HG03354 (cell line): ENCODE measurements around the gene CC2D1B.
"Not testable (repeated sequence)": the region's sequence is repeated elsewhere in the genome, so short reads cannot be mapped to it uniquely, and the experiment has no call there.

Source experiments
- ATAC-seq: cut with Tn5 transposase; IDR thresholded peaks from one replicate; pipeline ENCODE4 v1.9.1; 2021; ENCODE audit warnings: mild to moderate bottlenecking; ENCODE audit not compliant: unreplicated experiment, poor library complexity, severe bottlenecking

The CC2D1B gene, protein sequence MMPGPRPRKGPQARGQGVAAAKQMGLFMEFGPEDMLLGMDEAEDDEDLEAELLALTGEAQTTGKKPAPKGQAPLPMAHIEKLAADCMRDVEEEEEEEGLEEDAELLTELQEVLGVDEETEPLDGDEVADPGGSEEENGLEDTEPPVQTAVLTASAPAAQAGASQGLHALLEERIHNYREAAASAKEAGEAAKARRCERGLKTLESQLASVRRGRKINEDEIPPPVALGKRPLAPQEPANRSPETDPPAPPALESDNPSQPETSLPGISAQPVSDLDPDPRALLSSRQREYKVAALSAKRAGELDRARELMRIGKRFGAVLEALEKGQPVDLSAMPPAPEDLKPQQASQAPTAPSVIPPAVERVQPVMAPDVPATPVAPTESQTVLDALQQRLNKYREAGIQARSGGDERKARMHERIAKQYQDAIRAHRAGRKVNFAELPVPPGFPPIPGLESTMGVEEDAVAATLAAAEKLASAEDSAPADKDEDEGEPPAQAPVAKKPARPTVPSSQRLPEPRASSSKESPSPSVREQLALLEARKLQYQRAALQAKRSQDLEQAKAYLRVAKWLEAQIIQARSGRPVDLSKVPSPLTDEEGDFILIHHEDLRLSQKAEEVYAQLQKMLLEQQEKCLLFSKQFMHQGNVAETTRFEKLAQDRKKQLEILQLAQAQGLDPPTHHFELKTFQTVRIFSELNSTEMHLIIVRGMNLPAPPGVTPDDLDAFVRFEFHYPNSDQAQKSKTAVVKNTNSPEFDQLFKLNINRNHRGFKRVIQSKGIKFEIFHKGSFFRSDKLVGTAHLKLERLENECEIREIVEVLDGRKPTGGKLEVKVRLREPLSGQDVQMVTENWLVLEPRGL

DNA sequence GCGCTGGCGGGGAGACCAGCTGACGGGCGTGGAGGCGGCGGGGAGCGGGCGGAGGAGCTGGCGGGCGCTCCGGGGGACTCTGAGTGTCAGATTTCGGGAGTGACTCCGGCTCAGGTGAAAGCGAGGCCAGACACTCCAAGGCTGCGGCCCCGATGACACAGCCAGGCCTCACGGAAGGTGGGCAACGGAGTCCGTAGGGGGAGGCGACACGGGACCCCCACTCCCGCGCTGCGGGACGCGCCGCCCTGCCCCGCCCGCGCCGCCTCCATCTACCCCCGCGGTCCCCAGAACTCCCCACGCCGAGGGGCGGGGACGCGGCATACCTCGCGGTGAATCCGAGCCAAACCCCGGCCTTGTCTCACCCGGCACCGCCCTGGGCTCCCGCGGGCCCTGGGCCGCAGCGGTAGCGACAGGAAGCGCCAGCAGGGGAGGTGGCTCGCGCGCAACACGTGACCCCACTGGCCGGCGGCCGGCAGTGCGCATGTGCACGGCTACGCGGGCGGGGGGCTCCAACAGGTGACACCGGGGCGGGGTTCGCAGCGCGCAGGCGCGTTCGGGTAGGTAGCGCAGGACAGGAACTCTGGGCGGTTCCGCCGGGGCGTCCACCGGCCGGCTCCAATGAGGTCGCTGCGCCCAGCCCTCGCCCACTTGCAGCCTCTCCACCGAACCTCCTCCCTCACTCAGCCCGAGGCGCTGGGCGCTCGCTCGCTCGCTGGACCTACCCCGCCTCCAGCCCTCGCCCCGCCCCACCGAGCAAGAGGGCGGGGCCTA lies at the start of gene CC2D1B:
CC2D1B (minus strand) TSS at position 460 of the 771 bp plus-strand sequence. CDS start 1,585 bp downstream, outside the sequence.
- peak; percentile 93 for ATAC-seq

DNA sequence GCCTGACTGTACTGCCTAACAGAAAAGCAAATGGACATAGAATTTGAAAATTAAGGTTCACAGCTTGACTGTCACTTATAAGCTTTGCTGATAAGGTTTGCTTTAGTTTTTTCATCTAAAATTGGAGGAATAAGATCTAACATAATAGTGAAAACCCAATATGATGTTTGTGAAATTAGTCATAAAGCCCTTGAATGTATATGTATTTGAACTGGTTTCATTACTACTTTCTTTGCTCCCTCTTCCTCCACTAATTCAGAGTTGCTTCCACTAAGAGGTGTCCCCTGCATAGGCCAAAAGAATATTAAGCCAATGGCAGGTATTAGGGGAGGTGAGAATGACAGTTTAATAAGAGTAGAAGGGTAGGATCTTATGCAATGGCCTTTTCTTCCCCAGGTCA lies 48.9 kb upstream of the CC2D1B start:
- ATAC-seq = no peak

DNA sequence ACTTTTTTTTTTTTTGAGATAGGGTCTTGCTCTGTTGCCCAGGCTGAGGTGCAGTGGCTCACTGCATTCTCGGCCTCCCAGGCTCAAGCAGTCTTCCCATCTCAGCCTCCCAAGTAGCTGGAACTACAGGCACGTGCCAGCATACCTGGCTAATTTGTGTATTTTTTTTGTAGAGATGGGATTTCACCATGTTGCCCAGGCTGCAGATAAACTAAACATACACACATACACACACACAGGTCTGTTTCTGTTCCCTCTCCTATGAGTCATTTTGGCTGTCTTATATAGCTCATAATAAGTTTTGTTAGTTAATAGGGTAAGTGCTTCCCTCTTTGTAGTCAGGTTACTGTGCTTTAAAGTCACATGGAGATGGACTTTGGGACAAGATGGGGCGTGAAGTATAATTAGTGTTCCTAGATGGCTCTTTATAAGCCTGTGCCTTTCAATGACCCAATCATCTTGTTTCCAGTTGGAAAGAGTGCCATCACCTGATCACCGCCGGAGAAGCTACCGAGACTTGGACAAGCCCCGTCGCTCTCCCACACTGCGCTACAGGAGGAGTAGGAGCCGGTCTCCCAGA lies 47.5 kb upstream of the CC2D1B start:
- ATAC-seq = no peak

DNA sequence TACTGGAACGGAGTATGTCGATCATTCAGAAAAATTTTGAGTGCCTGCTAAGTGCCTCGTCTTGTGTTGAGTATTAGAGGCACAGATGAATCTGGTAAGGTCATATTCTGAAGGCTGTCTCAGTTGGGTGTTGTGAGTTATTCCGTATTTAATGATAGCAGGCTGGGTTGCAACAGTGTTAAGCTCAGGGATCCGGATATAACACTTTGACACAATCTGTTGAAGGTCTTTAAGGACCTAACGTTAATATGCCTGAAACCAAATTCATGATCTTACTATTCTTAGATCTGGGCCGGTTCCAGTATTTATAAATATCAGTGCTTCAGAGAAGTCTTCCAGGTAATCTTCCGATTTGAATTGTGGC lies 39.0 kb upstream of the CC2D1B start:
- ATAC-seq = no peak

DNA sequence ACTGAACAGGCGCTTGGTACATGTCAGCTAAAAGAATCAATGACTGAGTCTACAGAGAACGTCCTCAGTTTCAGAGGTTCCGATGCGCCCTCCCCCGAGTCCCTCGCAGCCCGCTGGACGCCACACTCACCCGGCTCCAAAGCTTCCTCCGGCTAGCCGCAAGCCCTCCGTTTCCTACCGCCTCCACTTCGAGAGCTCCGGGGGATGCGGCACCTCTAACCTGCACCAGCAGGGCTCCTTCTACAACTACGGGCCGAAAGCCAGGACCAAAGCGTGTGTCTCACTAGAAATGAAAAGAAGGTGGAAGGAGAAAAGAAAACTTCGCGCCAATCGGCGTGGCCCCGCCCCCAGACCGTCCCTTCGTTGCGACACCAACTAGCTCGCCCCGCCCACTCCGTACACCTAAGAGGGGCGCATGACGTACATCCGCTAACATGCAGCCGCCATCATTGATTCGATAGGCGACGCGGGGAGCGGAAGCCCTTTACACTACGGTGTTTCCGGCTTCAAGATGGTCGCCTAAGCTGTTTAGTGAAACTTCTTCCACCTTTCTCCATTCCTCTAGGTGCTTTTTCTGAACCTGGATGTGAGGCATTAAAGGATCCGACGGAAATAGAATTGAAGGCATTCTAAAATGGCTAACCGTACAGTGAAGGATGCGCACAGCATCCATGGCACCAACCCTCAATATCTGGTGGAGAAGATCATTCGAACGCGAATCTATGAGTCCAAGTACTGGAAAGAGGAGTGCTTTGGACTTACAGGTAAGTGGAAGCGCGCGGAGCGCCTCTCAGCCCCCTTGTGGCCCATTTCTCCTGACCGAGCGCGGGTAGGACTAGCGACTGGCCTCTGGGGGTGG lies 38.3 kb upstream of the CC2D1B start, which contains the start of the genes ORC1 and PRPF38A:
ORC1 (minus strand) TSS at position 308 of the 859 bp plus-strand sequence. CDS start 2,200 bp downstream, outside the sequence.
PRPF38A (plus strand) TSS at position 487 of the 859 bp plus-strand sequence; CDS start at position 635, 148 bp downstream.
- ATAC-seq = peak; percentile 95

DNA sequence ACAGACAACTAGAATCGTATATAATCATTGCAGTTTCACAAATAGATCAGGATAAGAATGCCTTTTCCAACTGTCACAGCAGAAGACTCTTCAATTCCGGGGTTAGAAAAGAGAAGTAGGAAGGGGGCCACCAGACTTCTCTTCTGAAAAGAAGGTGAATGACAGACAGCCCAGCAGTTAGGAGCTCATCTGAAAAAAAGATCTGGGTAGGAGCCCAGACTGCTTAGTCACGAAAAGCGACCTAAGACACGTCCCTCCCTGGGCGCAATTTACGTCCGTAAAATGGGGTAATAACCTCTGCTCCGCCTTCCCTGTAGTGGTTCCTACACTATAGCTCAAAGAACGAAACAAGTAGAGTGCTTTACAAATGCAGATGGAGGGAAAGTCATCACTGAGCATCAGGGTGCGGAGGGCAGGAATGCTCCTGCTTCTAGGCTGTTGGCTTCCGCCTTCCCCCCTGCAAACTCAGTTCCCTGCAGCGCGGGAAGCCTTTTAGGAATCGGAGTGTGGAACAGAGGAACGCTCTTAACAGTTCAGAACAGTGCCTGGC lies 37.6 kb upstream of the CC2D1B start:
- ATAC-seq = peak; percentile 36

DNA sequence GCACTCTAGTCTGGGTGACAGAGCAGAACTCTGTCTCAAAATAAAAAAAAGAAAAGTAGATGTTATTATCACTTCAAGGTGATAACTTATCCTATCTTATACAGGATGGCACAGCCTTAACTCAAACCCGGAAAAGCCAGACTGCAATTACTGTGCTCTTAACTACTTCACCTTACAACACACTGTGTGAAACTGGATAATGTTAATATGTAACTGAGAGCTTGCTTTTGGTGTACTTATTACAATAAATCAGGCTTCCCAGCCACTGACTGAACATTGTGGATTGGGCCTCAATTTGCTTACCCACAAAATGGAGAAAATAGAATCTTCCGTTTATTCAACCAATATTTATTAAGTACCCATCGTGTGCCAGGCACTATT lies 36.8 kb upstream of the CC2D1B start:
- no peak for ATAC-seq

DNA sequence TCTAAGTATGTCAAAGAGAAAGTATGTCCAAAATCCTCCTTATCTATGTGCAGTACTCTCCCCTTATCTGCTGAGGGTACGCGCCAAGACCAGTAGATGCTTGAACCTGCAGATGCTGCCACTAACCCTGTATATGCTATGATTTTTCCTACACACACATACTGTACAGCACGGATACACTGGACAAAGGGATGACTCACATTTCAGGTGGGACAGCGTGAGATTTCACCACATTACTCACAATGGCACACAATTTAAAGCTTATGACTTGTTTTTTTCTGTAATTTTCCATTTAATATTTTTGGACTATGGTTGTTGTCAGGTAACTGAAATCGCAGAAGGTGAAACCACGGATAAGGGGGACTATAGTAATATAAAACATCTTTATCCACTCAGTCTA lies 34.1 kb upstream of the CC2D1B start:
- ATAC-seq = no peak

DNA sequence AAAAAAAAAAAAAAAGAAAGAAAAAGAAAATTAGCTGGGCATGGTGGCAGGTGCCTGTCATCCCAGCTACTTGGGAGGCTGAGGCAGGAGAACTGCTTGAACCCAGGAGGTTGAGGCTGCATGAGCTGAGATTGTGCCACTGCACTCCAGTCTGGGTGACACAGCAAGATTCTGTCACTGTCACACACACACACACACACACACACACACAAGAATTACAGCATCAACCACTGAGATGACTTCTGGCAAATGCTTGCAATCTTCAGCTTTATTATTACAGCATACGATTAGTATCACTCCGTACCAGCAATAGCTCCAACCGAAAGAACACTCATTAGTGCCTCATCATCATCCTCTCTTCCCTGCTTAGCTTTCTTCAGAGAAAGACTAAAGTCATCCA lies 33.6 kb upstream of the CC2D1B start:
- no peak for ATAC-seq

DNA sequence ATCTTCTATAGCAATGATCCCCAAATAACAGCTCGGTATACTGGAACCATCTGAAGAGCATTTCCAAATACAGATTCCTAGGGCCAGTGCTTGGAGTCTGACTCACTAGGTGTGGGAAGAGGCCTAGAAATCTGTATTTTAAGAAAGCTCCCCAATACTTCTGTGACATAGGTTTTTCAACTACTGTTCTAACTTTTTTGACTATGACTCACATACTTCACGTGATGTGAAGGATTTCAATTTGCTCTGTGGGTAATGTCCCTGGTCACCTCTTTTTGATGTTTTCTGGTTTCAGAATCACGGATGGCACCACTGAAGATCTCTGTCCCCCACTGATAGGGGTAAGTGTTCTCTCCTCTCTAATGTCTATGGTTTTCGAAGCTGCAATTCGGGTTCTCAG lies 27.2 kb upstream of the CC2D1B start:
- no peak for ATAC-seq

DNA sequence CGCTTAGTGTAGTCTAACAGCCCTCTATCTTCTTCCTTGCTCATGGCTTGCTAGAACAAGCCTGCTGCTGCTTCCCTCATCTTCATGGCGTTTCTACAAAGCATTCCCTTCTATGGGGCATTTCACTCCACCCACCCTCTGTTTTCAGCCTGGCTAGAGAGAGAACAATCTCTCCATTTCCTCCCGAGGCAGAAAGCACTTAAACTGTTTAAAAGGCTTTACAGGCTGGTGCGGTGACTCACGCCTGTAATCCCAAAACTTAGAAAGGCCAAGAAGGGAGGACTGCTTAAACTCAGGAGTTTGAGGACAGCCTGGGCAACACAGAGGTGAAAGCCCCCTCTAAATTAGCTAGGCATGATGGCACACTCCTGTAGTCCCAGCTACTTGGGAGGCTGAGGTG lies 20.5 kb upstream of the CC2D1B start:
- ATAC-seq = no peak

DNA sequence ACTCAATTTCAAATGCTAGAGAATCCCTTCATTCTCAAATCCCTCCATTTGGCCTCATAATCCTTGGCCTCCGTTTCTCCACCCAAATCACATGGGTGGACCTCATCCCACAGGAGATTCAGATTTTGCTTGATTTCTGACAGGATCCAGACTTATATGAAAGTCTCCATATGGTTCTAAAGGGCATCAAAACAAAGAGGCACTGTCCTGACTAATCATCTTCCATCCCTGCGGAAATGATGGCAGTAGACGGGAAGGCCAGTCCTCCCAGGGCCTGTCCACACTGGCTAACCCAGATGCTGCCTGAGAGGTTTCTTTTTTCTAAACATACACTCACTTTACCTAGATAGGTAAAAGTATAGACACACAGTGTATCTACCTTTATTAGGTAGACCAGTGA lies 19.4 kb upstream of the CC2D1B start:
- ATAC-seq = no peak

DNA sequence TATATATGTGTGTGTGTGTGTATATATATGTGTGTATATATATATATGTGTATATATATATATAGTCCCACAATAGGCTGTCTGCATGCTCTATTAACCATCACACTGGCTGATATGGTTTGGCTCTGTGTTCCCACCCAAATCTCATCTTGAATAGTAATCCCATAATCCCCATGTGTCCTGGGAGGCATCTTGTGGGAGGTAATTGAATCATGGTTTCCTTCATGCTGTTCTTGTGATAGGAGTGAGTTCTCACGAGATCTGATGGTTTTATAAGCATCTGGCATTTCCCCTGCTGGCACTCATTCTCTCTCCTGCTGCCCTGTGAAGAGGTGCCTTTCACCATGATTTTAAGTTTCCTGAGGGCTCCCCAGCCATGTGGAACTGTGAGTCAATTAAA lies 3.8 kb upstream of the CC2D1B start:
- ATAC-seq = not testable (repeated sequence)

DNA sequence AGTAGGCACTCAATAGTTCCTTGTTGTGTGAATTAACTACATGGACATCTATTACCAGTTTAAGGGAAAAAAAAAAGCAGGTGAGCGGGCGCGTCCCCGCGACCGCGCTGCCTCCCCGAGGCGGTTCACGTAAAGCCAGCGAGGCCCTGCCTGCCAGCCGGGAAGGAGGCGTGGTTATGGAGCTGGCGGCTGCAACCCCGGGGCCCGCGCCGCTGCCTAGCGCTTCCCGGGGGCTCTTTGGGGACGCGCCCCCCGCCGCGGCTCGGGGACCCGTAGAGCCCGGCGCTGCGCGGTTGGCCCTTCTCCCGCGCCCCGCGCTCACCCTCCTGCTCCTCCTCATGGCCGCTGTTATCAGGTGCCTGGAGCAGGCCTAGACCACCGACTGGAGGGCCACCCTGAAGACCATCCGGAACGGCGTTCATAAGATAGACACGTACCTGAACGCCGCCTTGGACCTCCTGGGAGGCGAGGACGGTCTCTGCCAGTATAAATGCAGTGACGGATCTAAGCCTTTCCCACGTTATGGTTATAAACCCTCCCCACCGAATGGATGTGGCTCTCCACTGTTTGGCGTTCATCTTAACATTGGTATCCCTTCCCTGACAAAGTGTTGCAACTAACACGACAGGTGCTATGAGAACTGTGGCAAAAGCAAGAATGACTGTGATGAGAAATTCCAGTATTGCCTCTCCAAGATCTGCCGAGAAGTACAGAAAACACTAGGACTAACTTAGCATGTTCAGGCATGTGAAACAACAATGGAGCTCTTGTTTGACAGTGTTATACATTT lies 2.6 kb upstream of the CC2D1B start:
- no peak for ATAC-seq

DNA sequence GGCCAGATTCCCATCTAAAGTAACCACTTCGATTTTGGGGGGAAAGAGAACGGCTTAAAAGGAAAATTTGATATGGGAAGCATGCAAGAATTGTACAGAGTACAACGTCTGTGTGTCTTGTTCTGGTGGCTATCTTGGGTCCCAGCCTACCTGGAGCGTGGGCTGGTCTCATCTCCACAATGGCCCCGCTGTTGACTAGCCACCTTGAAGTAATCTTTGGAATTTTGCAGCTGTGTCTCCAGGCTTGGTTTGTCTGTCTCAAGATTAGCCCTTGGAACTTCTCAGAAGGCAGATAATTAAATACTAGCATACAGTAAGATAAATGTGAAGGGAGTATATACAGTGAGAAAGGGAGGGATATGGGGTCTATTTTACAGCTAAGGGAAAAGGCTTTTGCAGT lies 1.3 kb upstream of the CC2D1B start:
- ATAC-seq = no peak

DNA sequence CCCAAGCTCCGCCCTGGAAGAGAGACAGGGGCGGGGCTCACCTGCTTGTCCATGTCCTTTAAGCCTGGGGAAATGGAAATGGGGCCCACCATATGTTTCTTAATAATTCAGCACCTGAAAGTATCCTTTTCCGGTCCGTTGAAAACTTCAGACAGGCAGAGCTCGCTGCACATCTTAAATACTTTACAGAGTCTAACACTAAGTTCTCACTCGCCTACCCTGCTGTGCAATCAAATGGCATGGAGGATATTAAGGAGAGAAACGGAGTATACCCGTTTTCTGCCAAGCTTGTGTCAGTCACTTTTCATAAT lies 467 bp upstream of the CC2D1B start:
- ATAC-seq = peak; percentile 0

DNA sequence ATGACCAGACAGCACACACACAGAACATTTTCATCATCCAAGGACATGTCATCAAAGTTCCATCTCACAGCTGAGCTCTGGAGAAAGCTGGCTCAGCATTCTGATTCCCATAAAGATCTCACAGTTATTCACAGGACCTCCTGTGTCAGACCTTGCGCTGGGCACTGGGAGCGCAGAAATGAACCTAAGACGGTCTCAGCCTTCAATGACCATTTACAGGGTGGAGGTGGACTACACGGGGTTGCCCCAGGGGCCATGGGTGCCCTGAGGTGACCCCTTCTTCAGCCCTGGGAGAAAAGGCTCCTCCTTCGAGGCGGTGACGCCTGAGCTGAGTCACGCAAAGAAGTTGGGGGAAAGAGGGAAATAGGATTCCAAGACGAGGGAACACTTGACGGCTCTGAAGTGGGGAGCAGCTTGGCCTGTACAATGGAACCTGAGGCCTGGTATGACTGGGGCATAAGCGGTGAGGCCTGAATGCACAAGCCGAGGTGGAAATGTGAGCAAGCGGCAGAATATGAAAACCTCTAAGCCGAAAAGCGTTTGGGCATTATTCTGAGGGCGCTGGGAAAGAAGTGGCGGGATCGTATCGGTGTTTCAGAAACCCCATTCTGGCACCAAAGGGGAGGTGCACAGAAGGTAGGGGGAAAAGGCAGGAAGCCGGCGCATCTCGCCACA lies 797 bp downstream of the CC2D1B start:
- ATAC-seq = peak; percentile 1
